ENCODE measurements around the gene NCAPD3.

- TF ChIP-seq HDAC8 (tag; IDR thresholded peaks at IDR 0.05) (no peak), RERE (CRISPR knock-in tag; IDR thresholded peaks at IDR 0.05; ENCODE audit: borderline replicate concordance) (no peak), MAZ (CRISPR knock-in tag; conservative IDR thresholded peaks at IDR 0.05 in 1 of 2, IDR thresholded peaks at IDR 0.05 in 1 of 2) (no peak), NRF1 (conservative IDR thresholded peaks at IDR 0.05 in 1 of 2, IDR thresholded peaks at IDR 0.05 in 1 of 2) (no peak), CEBPB (tag; IDR thresholded peaks at IDR 0.05) (no peak)
- TF ChIP-seq, protein P1, sequence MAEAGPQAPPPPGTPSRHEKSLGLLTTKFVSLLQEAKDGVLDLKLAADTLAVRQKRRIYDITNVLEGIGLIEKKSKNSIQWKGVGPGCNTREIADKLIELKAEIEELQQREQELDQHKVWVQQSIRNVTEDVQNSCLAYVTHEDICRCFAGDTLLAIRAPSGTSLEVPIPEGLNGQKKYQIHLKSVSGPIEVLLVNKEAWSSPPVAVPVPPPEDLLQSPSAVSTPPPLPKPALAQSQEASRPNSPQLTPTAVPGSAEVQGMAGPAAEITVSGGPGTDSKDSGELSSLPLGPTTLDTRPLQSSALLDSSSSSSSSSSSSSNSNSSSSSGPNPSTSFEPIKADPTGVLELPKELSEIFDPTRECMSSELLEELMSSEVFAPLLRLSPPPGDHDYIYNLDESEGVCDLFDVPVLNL (CRISPR knock-in tag; IDR thresholded peaks at IDR 0.05; ENCODE audit: low read depth), result no peak
- TF ChIP-seq, protein P2, sequence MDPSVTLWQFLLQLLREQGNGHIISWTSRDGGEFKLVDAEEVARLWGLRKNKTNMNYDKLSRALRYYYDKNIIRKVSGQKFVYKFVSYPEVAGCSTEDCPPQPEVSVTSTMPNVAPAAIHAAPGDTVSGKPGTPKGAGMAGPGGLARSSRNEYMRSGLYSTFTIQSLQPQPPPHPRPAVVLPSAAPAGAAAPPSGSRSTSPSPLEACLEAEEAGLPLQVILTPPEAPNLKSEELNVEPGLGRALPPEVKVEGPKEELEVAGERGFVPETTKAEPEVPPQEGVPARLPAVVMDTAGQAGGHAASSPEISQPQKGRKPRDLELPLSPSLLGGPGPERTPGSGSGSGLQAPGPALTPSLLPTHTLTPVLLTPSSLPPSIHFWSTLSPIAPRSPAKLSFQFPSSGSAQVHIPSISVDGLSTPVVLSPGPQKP (CRISPR knock-in tag; IDR thresholded peaks at IDR 0.05), result no peak
Measured at GRCh38 chr11:134120143-134120850, 103.5 kb downstream of the NCAPD3 start.
